K562 (cell line): ENCODE data around the gene LRRC74B. TPM values are rescaled to one million over a fixed set of nuclear protein-coding genes. Genes with fewer than 3 reads are reported as not detected.

Experiments used
- BRF1 ChIP-seq: IDR thresholded peaks from 3 replicates; pipeline ENCODE4 v1.6.1; 2011; ENCODE audit warnings: borderline replicate concordance, mild to moderate bottlenecking; ENCODE audit not compliant: insufficient read length; ENCODE audit errors: extremely low read depth
- GATA2 ChIP-seq: sonication (generic); formaldehyde crosslinking; IDR thresholded peaks from 2 replicates; pipeline ENCODE4 v1.4.0; 2020; ENCODE audit warnings: mild to moderate bottlenecking, missing genetic modification reagents
- ID3 ChIP-seq, 2 experiments: fragments of 250-450 bp in 1 of 2; fragments of 450-650 bp in 1 of 2; sonication (Bioruptor Pico) in 1 of 2; IDR thresholded peaks; 2 replicates each; pipeline versions ENCODE4 v1.6.1 to v1.8.0; 2016 to 2021; ENCODE audit warnings: mild to moderate bottlenecking in 2 of 2, moderate library complexity in 2 of 2, missing compliant biosample characterization in 1 of 2, missing genetic modification characterization in 1 of 2
- KDM4B ChIP-seq, 2 experiments: fragments of 450-650 bp in 1 of 2; sonication (generic) in 1 of 2; IDR thresholded peaks; 2 replicates each; pipeline ENCODE4 v1.6.1; 2016 to 2017; ENCODE audit warnings: borderline replicate concordance in 2 of 2, antibody characterized with exemption in 1 of 2, low read depth in 1 of 2, mild to moderate bottlenecking in 1 of 2
- KLF10 ChIP-seq: fragments of 250-450 bp; sonication (Bioruptor Pico); IDR thresholded peaks from 2 replicates; pipeline ENCODE4 v1.6.1; 2021; ENCODE audit warnings: matching md5 sums
- NBN ChIP-seq: fragments of 450-650 bp; IDR thresholded peaks from 2 replicates; pipeline ENCODE4 v1.6.1; 2016; ENCODE audit warnings: low read depth, mild to moderate bottlenecking
- PCBP1 ChIP-seq: fragments of 200-400 bp; formaldehyde crosslinking; IDR thresholded peaks from 2 replicates; pipeline ENCODE4 v1.6.1; 2018; ENCODE audit warnings: mild to moderate bottlenecking, low read depth, low read length; ENCODE audit not compliant: poor library complexity, severe bottlenecking
- RBM17 ChIP-seq: fragments of 200-400 bp; formaldehyde crosslinking; IDR thresholded peaks from 2 replicates; pipeline ENCODE4 v1.6.1; 2017; ENCODE audit warnings: low read depth, mild to moderate bottlenecking, low read length, borderline replicate concordance
- ZEB2 ChIP-seq: fragments of 450-650 bp; IDR thresholded peaks from 2 replicates; pipeline ENCODE4 v1.6.1; 2016
- ZNF280A ChIP-seq: fragments of 450-650 bp; IDR thresholded peaks from 2 replicates; pipeline ENCODE4 v1.6.1; 2018; ENCODE audit warnings: mild to moderate bottlenecking, low read depth; ENCODE audit not compliant: partially characterized antibody
- ZNF3 ChIP-seq: fragments of 250-450 bp; sonication (Bioruptor Pico); IDR thresholded peaks from 2 replicates; pipeline ENCODE4 v1.5.0; 2021; ENCODE audit warnings: mild to moderate bottlenecking, moderate library complexity
- ZNF407 ChIP-seq: fragments of 450-650 bp; IDR thresholded peaks from 2 replicates; pipeline ENCODE4 v1.6.1; 2016; ENCODE audit warnings: low read depth
- ZNF639 ChIP-seq, 2 experiments: fragments of 200-800 bp in 1 of 2; sonication (Bioruptor generic) in 1 of 2; sonication (generic) in 1 of 2; formaldehyde crosslinking in 1 of 2; IDR thresholded peaks in 1 of 2; conservative IDR thresholded peaks in 1 of 2; 2 replicates each; pipeline versions ENCODE4 v1.5.0 to v1.6.1; 2016 to 2020; ENCODE audit warnings: missing compliant biosample characterization in 1 of 2, missing genetic modification characterization in 1 of 2, missing genetic modification reagents in 1 of 2
- ZNF699 ChIP-seq: fragments of 250-450 bp; sonication (Bioruptor Pico); IDR thresholded peaks from 2 replicates; pipeline ENCODE4 v1.8.0; 2021; ENCODE audit warnings: mild to moderate bottlenecking, moderate library complexity; ENCODE audit not compliant: insufficient replicate concordance
- polyA plus RNA-seq, 8 experiments: library from polyadenylated mRNA; depleted of rRNA in 4 of 8; stranded (reverse) in 5 of 8; unstranded in 3 of 8; fragments of >200 nt; fragmentation: Nextera tagmentation in 2 of 8; fragmentation: Illumina TruSeq in 1 of 8; extraction: Ambion mirVana in 2 of 8; extraction: Trizol in 1 of 8; gene quantifications; 2 replicates each; pipeline versions ENCODE4 v1.2.1 to v1.2.3, GENCODE V29; 2011 to 2014; ENCODE audit warnings: inconsistent platforms in 1 of 8, missing spikeins in 1 of 8
- total RNA-seq, 7 experiments: library from RNA; depleted of rRNA in 6 of 7; stranded (reverse); fragments of >200 nt in 6 of 7; fragmentation: Illumina TruSeq in 2 of 7; extraction: Trizol in 2 of 7; gene quantifications; 2 replicates each; pipeline versions ENCODE4 v1.2.1 to v1.2.3, GENCODE V29; 2011 to 2021; ENCODE audit warnings: low replicate concordance in 1 of 7

The LRRC74B gene
- total and polyA plus RNA-seq, 9 of the 15 experiments (the other 6 are each of a cell fraction or from before 2014, with no cell fraction given): not detected

- no peak for TF ChIP-seq ZNF639 (CRISPR knock-in tag; conservative IDR thresholded peaks at IDR 0.05 in 1 of 2, IDR thresholded peaks at IDR 0.05 in 1 of 2)
- TF ChIP-seq BRF1: no peak
- TF ChIP-seq ZEB2: no peak
- TF ChIP-seq GATA2: 0 out of 2 replicates have a peak, but pooled peaks have one; percentile 5
- no peak for TF ChIP-seq KDM4B (IDR thresholded peaks at IDR 0.05; ENCODE audit: borderline replicate concordance in 2 of 2, low read depth in 1 of 2)
- no peak for TF ChIP-seq KLF10 (CRISPR knock-in tag)
- TF ChIP-seq ZNF280A: no peak
- no peak for TF ChIP-seq RBM17
- TF ChIP-seq PCBP1: peak; percentile 88
- no peak for TF ChIP-seq ID3 (CRISPR knock-in tag; IDR thresholded peaks at IDR 0.05)
- peak; percentile 54; the same call in 1 of the 2 replicates for TF ChIP-seq ID3 (tag; IDR thresholded peaks at IDR 0.05)
- peak; percentile 52 for TF ChIP-seq ZNF699 (CRISPR knock-in tag)
- no peak for TF ChIP-seq ZNF407
- no peak for TF ChIP-seq ZNF3 (CRISPR knock-in tag)
- TF ChIP-seq NBN: no peak
Observed at GRCh38 chr22:21080435-21081137, 34.8 kb downstream of the LRRC74B start (continued).
